Hepatocyte (in vitro differentiated cells): ENCODE data around the gene EEFSEC. TPM values are rescaled to one million over a fixed set of nuclear protein-coding genes. Genes with fewer than 3 reads are reported as not detected.

Experiments used
- DNase-seq: peaks from one replicate; pipeline ENCODE4 v3.0.0-alpha.2; 2016; ENCODE audit warnings: low spot score
- H2AFZ ChIP-seq: fragments of 200-600 bp; sonication (generic); 2 replicates; pipeline ENCODE4 v1.6.0; 2016; ENCODE audit warnings: antibody characterized with exemption, mild to moderate bottlenecking
- H3K27ac ChIP-seq: fragments of 200-600 bp; sonication (generic); 2 replicates; pipeline ENCODE4 v1.5.1; 2016; ENCODE audit warnings: mild to moderate bottlenecking
- H3K27me3 ChIP-seq: fragments of 200-600 bp; sonication (generic); 2 replicates; pipeline ENCODE4 v1.6.1; 2016
- H3K36me3 ChIP-seq: fragments of 200-600 bp; sonication (generic); replicated peaks from 2 replicates; pipeline ENCODE4 v1.5.1; 2016; ENCODE audit warnings: low read depth; ENCODE audit not compliant: insufficient read depth
- H3K4me1 ChIP-seq: fragments of 200-600 bp; sonication (generic); 2 replicates; pipeline ENCODE4 v1.5.1; 2016; ENCODE audit warnings: mild to moderate bottlenecking, moderate library complexity; ENCODE audit not compliant: insufficient read depth
- H3K4me2 ChIP-seq: fragments of 200-600 bp; sonication (generic); 2 replicates; pipeline ENCODE4 v1.6.0; 2016
- H3K4me3 ChIP-seq: fragments of 200-600 bp; sonication (generic); 2 replicates; pipeline ENCODE4 v1.5.1; 2016; ENCODE audit warnings: mild to moderate bottlenecking
- H3K79me2 ChIP-seq: fragments of 200-600 bp; sonication (generic); 2 replicates; pipeline ENCODE4 v1.6.0; 2017; ENCODE audit warnings: mild to moderate bottlenecking
- H3K9me2 ChIP-seq: fragments of 200-600 bp; sonication (generic); replicated peaks from 2 replicates; pipeline ENCODE4 v1.6.0; 2017; ENCODE audit warnings: mild to moderate bottlenecking; ENCODE audit not compliant: insufficient read depth
- H3K9me3 ChIP-seq: fragments of 200-600 bp; sonication (generic); 2 replicates; pipeline ENCODE4 v1.5.1; 2016; ENCODE audit warnings: low read depth, mild to moderate bottlenecking
- H4K20me1 ChIP-seq: fragments of 200-600 bp; sonication (generic); 2 replicates; pipeline ENCODE4 v1.6.0; 2016; ENCODE audit warnings: mild to moderate bottlenecking; ENCODE audit not compliant: insufficient read depth, poor library complexity, severe bottlenecking
- EZH2 ChIP-seq: fragments of 200-600 bp; sonication (generic); IDR thresholded peaks from 2 replicates; pipeline ENCODE4 v1.6.1; 2016; ENCODE audit warnings: antibody characterized with exemption, mild to moderate bottlenecking, borderline replicate concordance
- EZH2phosphoT487 ChIP-seq: fragments of 200-600 bp; sonication (generic); IDR thresholded peaks from one replicate; pipeline ENCODE4 v1.6.1; 2018; ENCODE audit warnings: antibody characterized with exemption, mild to moderate bottlenecking, low read depth, moderate library complexity; ENCODE audit not compliant: unreplicated experiment, severe bottlenecking
- WGBS: methylation state at CpG from one replicate; pipeline ENCODE4 v1.1.6; 2016; ENCODE audit warnings: low lambda C conversion rate; ENCODE audit errors: missing lambda C conversion rate; 5-methylcytosine and 5-hydroxymethylcytosine counted together
- polyA plus RNA-seq: library from polyadenylated mRNA; unstranded; fragments of >200 nt; fragmentation: Nextera tagmentation; extraction: Ambion mirVana; gene quantifications from 2 replicates; pipeline ENCODE4 v1.2.1, GENCODE V29; 2016
- total RNA-seq: library from RNA; depleted of rRNA; stranded (reverse); fragments of >200 nt; gene quantifications from 2 replicates; pipeline ENCODE4 v1.2.3, GENCODE V29; 2014
- TF ChIP-seq, protein P1 (sequence below): fragments of 200-600 bp; sonication (generic); IDR thresholded peaks from 2 replicates; pipeline ENCODE4 v1.5.1; 2016; ENCODE audit warnings: antibody characterized with exemption, mild to moderate bottlenecking; ENCODE audit not compliant: poor library complexity

The EEFSEC gene
- total and polyA plus RNA-seq, 2 experiments from 2014 or later, result 9.8 to 17.5 TPM

DNA sequence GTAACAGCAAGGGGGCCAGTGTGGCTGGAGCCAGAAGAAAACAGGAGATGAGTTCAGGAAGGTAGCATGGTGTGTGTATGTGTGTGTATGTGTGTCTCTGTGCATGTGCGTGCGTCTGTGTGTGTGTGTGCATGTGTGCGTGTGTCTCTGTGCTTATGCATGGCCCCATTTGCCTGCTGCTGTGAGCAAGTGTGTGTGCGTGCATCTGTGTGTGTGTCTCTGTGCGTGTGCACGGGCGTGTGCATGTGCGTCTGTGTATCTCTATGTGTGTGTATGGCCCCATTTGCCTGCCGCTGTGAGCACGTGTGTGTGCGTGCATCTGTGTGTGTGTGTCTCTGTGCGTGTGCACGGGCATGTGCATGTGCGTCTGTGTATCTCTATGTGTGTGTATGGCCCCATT lies 7.1 kb upstream of the EEFSEC start:
- Histone ChIP-seq H3K4me3 (no peak overlapping the region), H3K4me1 (no peaks in the 10 kb centered on the region), H3K27me3 (no peaks in the 10 kb centered on the region), H3K9me3 (no peaks in the 10 kb centered on the region), H3K9me2 (no peaks in the 10 kb centered on the region), H4K20me1 (no peaks in the 10 kb centered on the region), H3K36me3 (no peaks in the 10 kb centered on the region), H2AFZ (no peak overlapping the region), H3K27ac (no peak overlapping the region), H3K79me2 (no peaks in the 10 kb centered on the region), H3K4me2 (no peak overlapping the region)
- 98% methylated on average over 14 of the region's 14 CpGs for WGBS
- TF ChIP-seq EZH2phosphoT487 (no peak), EZH2 (no peak)
- TF ChIP-seq, protein P1, sequence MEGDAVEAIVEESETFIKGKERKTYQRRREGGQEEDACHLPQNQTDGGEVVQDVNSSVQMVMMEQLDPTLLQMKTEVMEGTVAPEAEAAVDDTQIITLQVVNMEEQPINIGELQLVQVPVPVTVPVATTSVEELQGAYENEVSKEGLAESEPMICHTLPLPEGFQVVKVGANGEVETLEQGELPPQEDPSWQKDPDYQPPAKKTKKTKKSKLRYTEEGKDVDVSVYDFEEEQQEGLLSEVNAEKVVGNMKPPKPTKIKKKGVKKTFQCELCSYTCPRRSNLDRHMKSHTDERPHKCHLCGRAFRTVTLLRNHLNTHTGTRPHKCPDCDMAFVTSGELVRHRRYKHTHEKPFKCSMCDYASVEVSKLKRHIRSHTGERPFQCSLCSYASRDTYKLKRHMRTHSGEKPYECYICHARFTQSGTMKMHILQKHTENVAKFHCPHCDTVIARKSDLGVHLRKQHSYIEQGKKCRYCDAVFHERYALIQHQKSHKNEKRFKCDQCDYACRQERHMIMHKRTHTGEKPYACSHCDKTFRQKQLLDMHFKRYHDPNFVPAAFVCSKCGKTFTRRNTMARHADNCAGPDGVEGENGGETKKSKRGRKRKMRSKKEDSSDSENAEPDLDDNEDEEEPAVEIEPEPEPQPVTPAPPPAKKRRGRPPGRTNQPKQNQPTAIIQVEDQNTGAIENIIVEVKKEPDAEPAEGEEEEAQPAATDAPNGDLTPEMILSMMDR, result no peak
- no peak for DNase-seq

DNA sequence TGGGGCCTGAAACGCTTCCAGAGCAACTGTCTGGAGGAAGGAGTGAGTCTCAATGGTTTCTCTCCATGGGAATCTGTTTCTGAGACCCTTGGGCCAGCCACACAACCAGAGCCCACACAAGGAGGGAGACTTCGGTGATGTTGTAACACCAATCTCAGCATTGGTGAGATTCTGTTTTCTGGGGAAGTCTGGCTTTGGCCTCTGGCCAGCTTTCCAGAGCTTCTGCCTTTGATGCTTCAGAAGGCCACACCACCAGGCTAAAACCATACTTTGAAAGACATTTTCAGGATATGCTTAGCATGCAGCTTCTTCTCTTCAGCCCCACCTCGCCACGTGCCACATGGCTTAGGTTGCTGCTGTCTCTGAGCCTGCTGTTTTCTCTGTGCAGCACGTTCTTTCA lies 3.6 kb upstream of the EEFSEC start:
- Histone ChIP-seq H3K9me2 (no peaks in the 10 kb centered on the region), H3K36me3 (no peaks in the 10 kb centered on the region), H3K4me3 (no peak overlapping the region), H3K4me2 (no peak overlapping the region), H3K4me1 (peaks cover 7% of the 10 kb centered on the region), H3K27me3 (no peaks in the 10 kb centered on the region), H3K27ac (no peak overlapping the region), H2AFZ (no peak overlapping the region), H3K9me3 (no peaks in the 10 kb centered on the region), H4K20me1 (no peaks in the 10 kb centered on the region), H3K79me2 (peaks cover 4% of the 10 kb centered on the region)
- WGBS, result 68% methylated on average over 5 of the region's 5 CpGs
- DNase-seq, result no peak
- TF ChIP-seq, protein P1, result no peak
- TF ChIP-seq EZH2 (no peak), EZH2phosphoT487 (no peak)

DNA sequence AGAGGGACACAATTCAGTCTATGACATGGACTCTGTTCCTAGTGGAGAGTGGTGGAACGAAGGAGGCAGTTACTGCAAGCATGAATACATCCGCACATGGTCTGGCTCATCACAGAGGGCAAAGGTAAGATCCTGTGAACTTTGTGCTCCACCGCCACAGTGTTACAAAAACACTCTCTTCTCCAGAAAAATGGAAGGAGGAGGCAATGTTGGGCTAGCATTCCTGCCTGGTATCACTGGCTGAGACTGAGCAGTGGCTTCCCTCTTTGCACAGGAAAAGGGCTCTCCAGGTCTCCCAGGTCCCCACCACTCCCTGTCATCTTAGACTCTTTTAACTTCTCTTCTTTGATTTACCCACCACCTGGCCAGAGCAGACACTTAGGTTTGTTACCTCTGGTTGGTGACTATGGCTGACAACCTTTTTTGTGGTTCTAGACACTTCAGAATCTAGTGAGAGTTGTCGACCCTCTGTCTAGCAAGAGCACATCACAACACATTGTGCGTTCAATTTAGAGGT lies 1.5 kb upstream of the EEFSEC start:
- peaks cover 20% of the 10 kb centered on the region for H3K79me2 ChIP-seq
- H3K9me2 ChIP-seq, result no peaks in the 10 kb centered on the region
- no peaks in the 10 kb centered on the region for H3K27me3 ChIP-seq
- peak overlapping the region; percentile 74 for H3K27ac ChIP-seq
- H4K20me1 ChIP-seq, result no peaks in the 10 kb centered on the region
- peaks cover 7% of the 10 kb centered on the region for H3K4me1 ChIP-seq
- no peak for TF ChIP-seq EZH2
- no peak for TF ChIP-seq EZH2phosphoT487
- TF ChIP-seq, protein P1, result no peak
- no peak overlapping the region for H3K4me2 ChIP-seq
- 76% methylated on average over 5 of the region's 5 CpGs for WGBS
- DNase-seq, result peak; percentile 32
- H3K9me3 ChIP-seq, result no peaks in the 10 kb centered on the region
- H2AFZ ChIP-seq, result no peak overlapping the region
- H3K36me3 ChIP-seq, result no peaks in the 10 kb centered on the region
- no peak overlapping the region for H3K4me3 ChIP-seq
